CD4-positive, alpha-beta T cell treated with Interleukin-6 for 4 hours (primary cell): ENCODE results near the gene BMF.
A peak's percentile ranks its signal among the peaks of the same experiment; 100 is the strongest.
"Not testable (repeated sequence)": the region's sequence is repeated elsewhere in the genome, so short reads cannot be mapped to it uniquely, and the experiment has no call there.

Experiments
- DNase-seq: peaks from one replicate; pipeline ENCODE4 v3.0.0-alpha.2; 2020; ENCODE audit warnings: mixed read lengths

BMF gene, protein sequence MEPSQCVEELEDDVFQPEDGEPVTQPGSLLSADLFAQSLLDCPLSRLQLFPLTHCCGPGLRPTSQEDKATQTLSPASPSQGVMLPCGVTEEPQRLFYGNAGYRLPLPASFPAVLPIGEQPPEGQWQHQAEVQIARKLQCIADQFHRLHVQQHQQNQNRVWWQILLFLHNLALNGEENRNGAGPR

GRCh38 chr15:40108855-40109735, at the start of gene BMF:
Gene BMF, minus strand, starts transcription at chr15:40108879. Its CDS starts 2,793 bp downstream, at chr15:40106086.
- DNase-seq, result peak; percentile 99

- no peak for DNase-seq
Observed at GRCh38 chr15:40157778-40158447, 49.2 kb upstream of the BMF start.

DNA sequence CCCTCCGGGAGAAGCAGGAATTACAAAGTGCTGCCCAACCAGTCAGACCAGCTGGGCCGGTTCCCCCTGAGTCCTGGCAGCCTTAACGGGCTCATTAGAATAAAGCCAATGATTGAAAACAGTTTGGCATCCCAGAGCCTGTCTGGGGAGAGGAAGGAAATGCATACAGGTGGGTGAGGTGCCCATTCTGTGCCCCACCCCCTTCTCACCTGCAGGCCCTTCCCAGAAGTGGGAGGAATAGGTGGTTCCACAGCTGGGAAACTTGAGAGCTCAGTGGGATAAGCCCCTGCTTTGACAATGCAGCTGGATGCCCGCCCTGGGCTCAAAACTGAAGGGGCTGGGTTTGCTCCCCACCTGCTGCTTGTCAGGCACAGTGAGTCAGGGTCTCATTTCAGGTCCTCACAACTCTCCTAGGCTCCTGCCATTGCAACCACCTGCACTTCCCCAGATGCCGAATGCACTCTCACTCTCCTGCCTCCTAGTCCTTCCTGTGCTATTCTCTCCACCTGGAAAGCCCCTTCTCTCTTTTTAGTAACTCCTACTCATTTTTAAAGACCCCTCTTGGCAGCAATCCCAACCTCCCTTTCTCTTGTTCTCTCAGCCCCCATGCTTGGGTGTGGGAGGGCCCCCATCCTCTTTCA, 46.7 kb upstream of the BMF start:
- DNase-seq, result no peak

GRCh38 chr15:40154821-40155220, 46.1 kb upstream of the BMF start:
- DNase-seq, result not testable (repeated sequence)

DNA sequence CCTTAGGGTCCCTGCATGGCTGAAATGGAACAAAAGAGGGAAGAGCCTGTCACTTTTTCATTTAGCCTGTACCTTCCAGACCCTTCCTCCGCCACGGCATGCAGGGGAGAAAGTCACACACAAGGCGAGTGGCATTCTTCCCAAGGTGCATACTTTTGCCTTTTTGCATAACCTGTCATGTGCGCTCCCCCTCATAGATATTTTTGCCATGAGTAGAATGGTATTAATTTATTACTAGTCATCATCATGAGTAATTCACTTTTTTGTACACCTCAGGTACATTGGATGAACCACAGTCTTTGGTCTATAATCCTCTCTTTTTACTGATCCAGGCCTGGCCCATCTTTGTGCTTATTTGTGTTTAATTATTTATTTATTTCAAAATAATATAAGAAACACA, 43.3 kb upstream of the BMF start:
- DNase-seq, result no peak

- no peak for DNase-seq
Observed at GRCh38 chr15:40151499-40151898, 42.8 kb upstream of the BMF start.

GRCh38 chr15:40150163-40150925, 41.7 kb upstream of the BMF start:
- peak; percentile 27 for DNase-seq

DNA sequence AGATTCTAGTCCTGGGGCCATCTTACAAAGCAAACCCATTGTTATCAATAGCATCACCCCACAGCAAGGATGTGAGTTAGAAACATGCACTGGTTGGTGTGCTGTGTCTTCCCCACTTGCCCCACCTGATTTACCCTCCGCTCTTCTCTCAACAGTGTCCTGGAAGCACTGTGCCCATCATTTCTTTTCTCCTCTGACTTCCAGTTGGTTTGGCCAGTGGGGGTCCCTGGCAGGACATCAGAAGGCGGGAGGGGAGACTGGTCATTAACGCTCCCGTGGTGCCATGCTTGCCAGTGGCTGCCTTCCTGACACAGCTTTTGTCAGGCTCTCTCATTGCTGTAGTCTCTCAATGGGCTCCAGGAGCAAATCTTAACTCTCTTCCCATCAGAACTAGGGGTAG, 40.7 kb upstream of the BMF start:
- DNase-seq, result no peak

- no peak for DNase-seq
Observed at GRCh38 chr15:40146037-40146436, 37.4 kb upstream of the BMF start.

- DNase-seq, result no peak
Observed at GRCh38 chr15:40142428-40142827, 33.7 kb upstream of the BMF start.

GRCh38 chr15:40138201-40138570, 29.5 kb upstream of the BMF start:
- not testable (repeated sequence) for DNase-seq

DNA sequence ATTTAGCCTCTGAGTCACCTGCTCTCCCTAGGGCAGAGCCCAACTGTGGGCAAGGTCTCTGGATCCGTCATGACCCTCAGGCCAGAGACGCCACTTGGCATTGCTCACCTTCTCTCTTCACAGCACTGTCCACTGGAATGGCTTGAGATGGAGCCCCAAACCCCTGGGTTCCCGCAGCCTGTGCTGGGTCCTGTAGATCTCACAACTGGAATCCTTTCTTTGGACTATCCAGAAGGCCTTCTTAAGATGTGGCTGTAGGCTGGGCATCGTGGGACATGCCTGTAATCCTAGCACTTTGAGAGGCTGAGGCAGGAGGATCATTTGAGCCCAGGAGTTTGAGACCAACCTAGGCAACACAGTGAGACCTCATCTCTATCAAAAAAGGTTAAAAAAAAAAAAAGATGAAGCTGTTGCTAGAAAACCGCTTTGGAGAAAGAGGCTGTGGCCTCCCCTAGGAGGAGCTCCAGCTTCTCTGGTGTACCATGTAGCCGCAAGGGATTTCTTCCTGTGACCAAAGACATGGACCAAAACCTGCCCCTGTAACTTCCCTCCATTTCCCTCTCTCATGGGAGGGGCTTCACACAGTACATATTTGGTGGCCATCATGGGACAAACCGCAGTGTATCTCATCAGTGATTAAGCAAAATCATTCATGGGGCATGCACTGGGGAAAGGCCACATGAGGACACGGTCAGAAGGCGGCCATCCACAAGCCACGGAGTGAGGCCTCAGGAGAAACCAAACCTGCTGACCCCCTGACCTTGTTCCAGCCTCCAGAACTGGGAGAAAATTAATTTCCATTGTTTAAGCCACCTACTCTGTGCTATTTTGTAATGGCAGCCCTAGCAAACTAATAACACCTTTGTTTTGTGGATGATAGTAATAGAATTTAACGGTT, 28.9 kb upstream of the BMF start:
- DNase-seq, result no peak

DNA sequence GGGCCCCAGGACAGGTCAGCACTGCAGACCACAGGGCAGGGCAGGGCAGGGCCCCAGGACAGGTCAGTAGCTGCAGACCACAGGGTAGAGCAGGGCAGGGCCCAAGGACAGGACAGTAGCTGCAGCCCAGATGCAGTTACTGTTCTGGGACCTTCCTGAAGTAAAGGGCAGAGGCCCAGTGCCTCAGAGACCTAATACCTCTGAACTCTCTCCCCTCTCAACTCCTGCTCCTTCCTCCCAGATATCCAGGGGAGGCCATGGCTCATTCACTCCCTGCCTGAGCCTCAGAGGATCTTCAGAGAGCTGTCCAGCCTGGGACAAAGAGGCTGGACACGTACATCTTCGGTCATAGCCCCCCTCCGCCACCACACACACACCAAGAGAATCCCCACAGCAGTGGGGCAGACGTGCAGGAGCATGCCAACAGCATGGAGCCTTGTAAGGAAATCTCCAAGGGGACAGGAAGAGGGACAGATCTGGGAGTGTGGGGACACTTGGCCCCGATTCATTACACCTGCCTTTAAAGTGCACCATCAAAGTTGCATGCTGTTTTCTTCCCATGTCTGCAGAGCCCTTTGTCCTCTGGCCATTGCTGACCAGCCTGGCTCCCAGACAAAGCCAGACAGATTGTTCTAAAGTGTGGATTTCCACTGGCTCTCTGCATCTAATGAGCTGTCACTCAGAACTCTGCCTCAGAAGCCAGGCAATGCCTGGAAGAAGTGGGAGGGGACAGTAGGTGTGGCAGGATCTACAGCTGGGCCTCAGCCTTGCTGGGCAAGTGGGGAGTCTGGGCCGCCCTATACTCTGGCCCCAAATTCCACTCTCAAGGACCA, 28.0 kb upstream of the BMF start:
- DNase-seq, result no peak

- not testable (repeated sequence) for DNase-seq
Observed at GRCh38 chr15:40135846-40136450, 27.3 kb upstream of the BMF start.

DNA sequence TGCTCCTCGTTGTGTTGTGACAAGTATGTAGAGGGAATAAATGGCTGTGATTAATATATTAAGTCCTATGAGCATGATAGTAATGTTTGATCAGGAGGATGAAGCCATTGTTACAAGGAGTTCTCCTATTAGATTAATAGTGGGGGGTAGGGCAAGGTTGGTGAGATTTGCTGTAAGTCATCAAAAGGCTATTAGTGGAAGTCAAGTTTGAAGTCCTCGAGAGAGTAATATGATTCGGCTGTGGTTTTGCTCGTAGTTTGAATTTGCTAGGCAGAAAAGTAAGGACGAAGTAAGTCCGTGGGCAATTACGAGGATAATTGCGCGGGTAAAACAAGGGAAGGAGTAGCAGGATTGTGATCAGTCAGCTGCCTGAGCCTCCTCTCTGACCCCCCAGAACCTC, 26.2 kb upstream of the BMF start:
- DNase-seq, result no peak

- DNase-seq, result no peak
Observed at GRCh38 chr15:40133544-40133943, 24.9 kb upstream of the BMF start.

GRCh38 chr15:40130799-40131502, 22.3 kb upstream of the BMF start:
- no peak for DNase-seq

DNA sequence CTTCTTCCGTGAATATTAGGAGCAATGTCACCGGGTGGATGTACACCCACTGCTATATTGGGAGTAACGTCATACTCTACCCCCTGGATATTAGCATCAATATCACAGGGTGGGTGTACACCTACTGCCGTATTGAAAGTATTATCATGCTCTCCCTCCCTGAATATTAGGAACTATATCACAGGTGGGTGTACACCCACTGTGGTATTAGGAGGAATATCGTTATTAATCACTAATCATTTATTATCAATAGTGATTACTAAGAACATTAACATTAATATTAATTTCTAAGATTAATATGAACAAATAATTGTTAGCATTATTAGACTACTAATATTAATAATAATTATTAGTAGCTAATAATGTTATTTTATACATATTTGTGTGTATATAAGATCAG, 21.4 kb upstream of the BMF start:
- DNase-seq, result no peak
